ENCODE results near the gene DNM2. TPM values are rescaled to one million over a fixed set of nuclear protein-coding genes. Genes with fewer than 3 reads are reported as not detected.

The DNM2 gene
- total RNA-seq, 2 experiments from 2014 or later, result 279 to 286 TPM

DNA sequence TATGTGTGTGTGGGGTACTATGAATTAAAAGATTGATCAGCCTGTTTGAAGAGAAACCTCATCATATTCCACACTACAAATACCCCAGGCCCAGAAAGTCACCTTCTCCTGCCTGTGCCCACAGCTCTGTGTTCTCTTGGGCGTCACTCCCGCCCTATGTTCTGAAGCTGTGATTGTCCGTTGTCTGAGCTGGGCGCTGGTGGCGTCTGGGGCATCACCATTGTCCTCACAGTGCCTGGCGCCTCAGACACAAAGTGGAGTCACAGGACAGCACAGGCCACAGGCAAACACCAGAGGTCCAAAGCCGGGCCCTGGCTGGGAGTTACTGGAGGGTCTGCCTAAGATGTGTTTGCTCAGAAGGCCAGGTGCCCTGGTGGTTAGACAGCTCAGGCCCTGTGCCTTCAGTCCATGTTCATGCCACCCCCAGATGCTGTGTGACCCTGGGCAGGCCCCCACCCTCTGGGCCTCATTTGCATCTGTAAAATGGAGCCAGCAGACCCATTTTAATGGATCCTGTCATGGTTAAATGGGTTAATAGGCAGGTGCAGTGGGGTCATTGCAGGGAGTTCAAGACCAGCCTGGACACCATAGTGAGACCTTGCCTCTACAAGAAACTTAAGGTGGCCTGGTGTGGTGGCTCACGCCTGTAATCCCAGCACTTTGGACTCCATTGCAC, 34.5 kb downstream of the DNM2 start:
- peaks cover 12% of the 10 kb centered on the region for H3K36me3 Mint-ChIP-seq (ENCODE audit: low read depth)
- peaks cover 92% of the 10 kb centered on the region for H3K4me1 Mint-ChIP-seq (ENCODE audit: low read depth)
- intact Hi-C loops (cut with DNase I, micrococcal nuclease), result no loop called here
- POLR2A ChIA-PET, result interaction anchor here (1.0 to 4.4 kb wide), 2 partner anchors 34 to 84 kb away, joined by 3 to 17 read pairs; partner anchors contain the start of genes DNM2 and TMED1
- Histone ChIP-seq H3K4me3 (ENCODE audit: low read length) (no peak overlapping the region), H3K9me3 (ENCODE audit: control insufficient read depth in 1 of 2, insufficient read depth in 1 of 2, low read length in 2 of 2) (no peaks in the 10 kb centered on the region), H3K27ac (ENCODE audit: low read depth in 1 of 2, low read length in 2 of 2) (peak overlapping the region; percentile 55 to 58), H3K4me1 (ENCODE audit: insufficient read depth, low read length) (peaks cover 92% of the 10 kb centered on the region), H3K27me3 (ENCODE audit: control insufficient read depth in 1 of 2, insufficient read depth in 2 of 2, low read length in 2 of 2) (no peaks in the 10 kb centered on the region), H3K36me3 (ENCODE audit: insufficient read depth, low read length) (peaks cover 7% of the 10 kb centered on the region)
- peak overlapping the region; percentile 96 for H3K27ac Mint-ChIP-seq
- H3K9me3 Mint-ChIP-seq, result no peaks in the 10 kb centered on the region
- TF ChIP-seq, protein P1, sequence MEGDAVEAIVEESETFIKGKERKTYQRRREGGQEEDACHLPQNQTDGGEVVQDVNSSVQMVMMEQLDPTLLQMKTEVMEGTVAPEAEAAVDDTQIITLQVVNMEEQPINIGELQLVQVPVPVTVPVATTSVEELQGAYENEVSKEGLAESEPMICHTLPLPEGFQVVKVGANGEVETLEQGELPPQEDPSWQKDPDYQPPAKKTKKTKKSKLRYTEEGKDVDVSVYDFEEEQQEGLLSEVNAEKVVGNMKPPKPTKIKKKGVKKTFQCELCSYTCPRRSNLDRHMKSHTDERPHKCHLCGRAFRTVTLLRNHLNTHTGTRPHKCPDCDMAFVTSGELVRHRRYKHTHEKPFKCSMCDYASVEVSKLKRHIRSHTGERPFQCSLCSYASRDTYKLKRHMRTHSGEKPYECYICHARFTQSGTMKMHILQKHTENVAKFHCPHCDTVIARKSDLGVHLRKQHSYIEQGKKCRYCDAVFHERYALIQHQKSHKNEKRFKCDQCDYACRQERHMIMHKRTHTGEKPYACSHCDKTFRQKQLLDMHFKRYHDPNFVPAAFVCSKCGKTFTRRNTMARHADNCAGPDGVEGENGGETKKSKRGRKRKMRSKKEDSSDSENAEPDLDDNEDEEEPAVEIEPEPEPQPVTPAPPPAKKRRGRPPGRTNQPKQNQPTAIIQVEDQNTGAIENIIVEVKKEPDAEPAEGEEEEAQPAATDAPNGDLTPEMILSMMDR (IDR thresholded peaks at IDR 0.05), result no peak
- CTCF ChIA-PET, result interaction anchor here (2.5 kb wide), 1 partner anchor 35 kb away, joined by 7 read pairs; the partner anchor contains the start of gene DNM2
- H3K27me3 Mint-ChIP-seq, result no peaks in the 10 kb centered on the region
- ATAC-seq (ENCODE audit: poor library complexity) (no peak), DNase-seq (no peak)
- H3K4me3 Mint-ChIP-seq, result peak overlapping the region; percentile 48

DNA sequence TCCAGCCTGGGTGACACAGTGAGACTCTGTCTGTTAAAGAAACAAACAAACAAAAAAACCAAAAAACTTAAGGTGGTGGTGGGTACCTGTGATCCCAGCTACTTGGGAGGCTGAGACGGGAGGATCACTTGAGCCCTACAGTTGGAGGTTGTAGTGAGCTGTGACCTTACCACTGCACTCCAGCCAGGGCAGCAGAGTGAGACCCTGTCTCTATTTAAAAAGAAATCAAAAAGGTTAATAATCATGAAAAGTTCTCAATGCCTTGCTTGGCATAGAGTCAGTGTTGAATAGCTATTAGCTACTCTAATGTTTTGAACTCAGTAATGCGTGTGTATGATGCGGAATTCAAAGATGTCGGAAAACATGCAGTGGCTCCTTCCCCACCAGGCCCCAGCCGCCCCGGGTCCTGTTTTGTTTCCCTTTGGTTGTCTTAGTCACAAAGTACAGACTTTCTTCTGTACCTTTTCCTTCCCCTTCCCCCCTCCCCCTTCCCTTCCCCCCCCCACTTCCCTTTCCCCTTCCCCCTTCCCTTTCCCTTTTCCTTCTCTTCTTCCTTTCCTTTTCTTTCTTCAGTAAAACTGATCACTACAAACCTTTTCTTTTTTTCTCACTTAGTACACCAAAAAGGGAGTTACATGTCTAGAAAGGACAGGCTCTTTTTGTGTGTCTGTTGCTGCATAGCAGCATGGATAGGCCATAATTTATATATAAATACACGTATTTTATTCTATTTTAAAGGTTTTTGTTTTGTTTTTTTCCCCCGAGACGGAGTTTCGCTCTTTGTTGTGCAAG, 35.2 kb downstream of the DNM2 start:
- Histone ChIP-seq H3K27ac (ENCODE audit: low read depth in 1 of 2, low read length in 2 of 2) (peak overlapping the region; percentile 55 to 58), H3K4me3 (ENCODE audit: low read length) (no peak overlapping the region), H3K4me1 (ENCODE audit: insufficient read depth, low read length) (peaks cover 92% of the 10 kb centered on the region), H3K36me3 (ENCODE audit: insufficient read depth, low read length) (peaks cover 7% of the 10 kb centered on the region), H3K27me3 (ENCODE audit: control insufficient read depth in 1 of 2, insufficient read depth in 2 of 2, low read length in 2 of 2) (no peaks in the 10 kb centered on the region), H3K9me3 (ENCODE audit: control insufficient read depth in 1 of 2, insufficient read depth in 1 of 2, low read length in 2 of 2) (no peaks in the 10 kb centered on the region)
- Mint-ChIP-seq H3K4me3 (no peak overlapping the region), H3K9me3 (no peaks in the 10 kb centered on the region), H3K4me1 (ENCODE audit: low read depth) (peaks cover 92% of the 10 kb centered on the region), H3K27ac (peak overlapping the region; percentile 96), H3K36me3 (ENCODE audit: low read depth) (peaks cover 7% of the 10 kb centered on the region), H3K27me3 (no peaks in the 10 kb centered on the region)
- peak in 3 of 14 experiments; percentile 33 to 49 (median 36) for DNase-seq
- TF ChIP-seq, protein P1 (IDR thresholded peaks at IDR 0.05), result no peak
- intact Hi-C loops (cut with DNase I, micrococcal nuclease), result no loop called here
- CTCF ChIA-PET, result interaction anchor here (2.5 kb wide), 1 partner anchor 35 kb away, joined by 7 read pairs; the partner anchor contains the start of gene DNM2
- POLR2A ChIA-PET, result interaction anchor here (1.0 to 4.4 kb wide), 3 partner anchors 35 to 83 kb away, joined by 3 to 17 read pairs (median 11); partner anchors contain the start of genes DNM2 and TMED1
- no peak for ATAC-seq (ENCODE audit: poor library complexity)

DNA sequence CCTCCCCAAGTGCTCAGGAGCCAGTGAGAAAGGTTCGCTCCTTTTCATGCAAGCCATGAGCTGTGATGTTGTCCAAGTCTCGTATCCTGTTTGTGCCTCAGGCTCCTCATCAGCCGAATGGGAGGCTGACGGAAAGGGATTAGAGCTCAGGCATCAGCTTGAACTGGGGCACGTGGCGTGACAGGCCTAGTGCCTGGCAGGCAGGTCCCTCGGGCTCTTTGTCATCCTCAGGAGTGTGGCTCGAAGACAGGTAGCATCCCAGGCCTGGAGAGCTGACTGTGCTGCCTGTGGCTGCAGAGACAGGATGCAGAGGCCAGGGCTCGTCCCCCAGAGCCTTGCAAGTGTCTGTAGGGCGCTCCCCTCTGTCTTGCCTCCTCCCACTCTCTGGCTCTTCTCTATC, 38.5 kb downstream of the DNM2 start:
- Histone ChIP-seq H3K27me3 (ENCODE audit: control insufficient read depth in 1 of 2, insufficient read depth in 2 of 2, low read length in 2 of 2) (no peaks in the 10 kb centered on the region), H3K36me3 (ENCODE audit: insufficient read depth, low read length) (peaks cover 9% of the 10 kb centered on the region), H3K27ac (ENCODE audit: low read depth in 1 of 2, low read length in 2 of 2) (peak overlapping the region in 1 of 2 donors; percentile 82), H3K4me1 (ENCODE audit: insufficient read depth, low read length) (peaks cover 88% of the 10 kb centered on the region), H3K4me3 (ENCODE audit: low read length) (no peak overlapping the region), H3K9me3 (ENCODE audit: control insufficient read depth in 1 of 2, insufficient read depth in 1 of 2, low read length in 2 of 2) (no peaks in the 10 kb centered on the region)
- Mint-ChIP-seq H3K9me3 (no peaks in the 10 kb centered on the region), H3K36me3 (ENCODE audit: low read depth) (peaks cover 32% of the 10 kb centered on the region), H3K27me3 (no peaks in the 10 kb centered on the region), H3K27ac (peak overlapping the region; percentile 96), H3K4me1 (ENCODE audit: low read depth) (peaks cover 89% of the 10 kb centered on the region), H3K4me3 (peak overlapping the region; percentile 50)
- POLR2A ChIA-PET, result interaction anchor here (0.7 to 1.0 kb wide), 3 partner anchors 38 to 55 kb away, joined by 3 to 4 read pairs (median 3); partner anchors contain the start of gene QTRT1
- intact Hi-C loops (cut with DNase I, micrococcal nuclease), result no loop called here
- no peak for ATAC-seq (ENCODE audit: poor library complexity)
- no peak for DNase-seq
- CTCF ChIA-PET, result interaction anchor here (1.2 to 2.1 kb wide), 2 partner anchors 35 to 39 kb away, joined by 4 to 12 read pairs; partner anchors contain the start of gene DNM2
- TF ChIP-seq, protein P1 (IDR thresholded peaks at IDR 0.05), result no peak

Measured in CD4-positive, alpha-beta T cell (primary cell).